ENCODE data around the gene UQCR11. TPM values are rescaled to one million over a fixed set of nuclear protein-coding genes. Genes with fewer than 3 reads are reported as not detected.

Gene UQCR11
- total RNA-seq, 4 donors from 2014 or later: 20.6 to 110 (median 30.8) TPM

GRCh38 chr19:1629256-1629808, 24.1 kb upstream of the UQCR11 start:
- Histone ChIP-seq H3K4me1 (no peaks in the 10 kb centered on the region), H3K27me3 (no peaks in the 10 kb centered on the region), H3K9me3 (no peaks in the 10 kb centered on the region), H3K27ac (no peak overlapping the region), H3K4me3 (no peak overlapping the region), H3K36me3 (no peaks in the 10 kb centered on the region)
- intact Hi-C loops (cut with DNase I; ENCODE audit: low total_unique reads): no loop called here
- no peak for DNase-seq
- no peak for TF ChIP-seq CTCF (IDR thresholded peaks at IDR 0.05)
- TF ChIP-seq POLR2A (IDR thresholded peaks at IDR 0.05): no peak

GRCh38 chr19:1627194-1627593, 21.9 kb upstream of the UQCR11 start:
- TF ChIP-seq POLR2A (IDR thresholded peaks at IDR 0.05): no peak
- no peaks in the 10 kb centered on the region for H3K9me3 ChIP-seq
- no peak for DNase-seq
- H3K27ac ChIP-seq: no peak overlapping the region
- no peak overlapping the region for H3K4me3 ChIP-seq
- intact Hi-C loops (cut with DNase I; ENCODE audit: low total_unique reads): no loop called here
- H3K27me3 ChIP-seq: no peaks in the 10 kb centered on the region
- H3K36me3 ChIP-seq: no peaks in the 10 kb centered on the region
- no peaks in the 10 kb centered on the region for H3K4me1 ChIP-seq

- Histone ChIP-seq H3K27ac (no peak overlapping the region), H3K36me3 (no peaks in the 10 kb centered on the region), H3K4me3 (no peak overlapping the region), H3K27me3 (no peaks in the 10 kb centered on the region), H3K9me3 (no peaks in the 10 kb centered on the region), H3K4me1 (no peaks in the 10 kb centered on the region)
- TF ChIP-seq POLR2A (IDR thresholded peaks at IDR 0.05) (no peak), CTCF (IDR thresholded peaks at IDR 0.05) (no peak)
- no peak for DNase-seq
- intact Hi-C loops (cut with DNase I; ENCODE audit: low total_unique reads): no loop called here
Measured at GRCh38 chr19:1626417-1627010, 21.3 kb upstream of the UQCR11 start.

GRCh38 chr19:1624458-1624857, 19.2 kb upstream of the UQCR11 start:
- no peaks in the 10 kb centered on the region for H3K4me1 ChIP-seq
- peak; percentile 25 to 48 (median 40) for TF ChIP-seq CTCF (IDR thresholded peaks at IDR 0.05)
- TF ChIP-seq POLR2A (IDR thresholded peaks at IDR 0.05): no peak
- no peaks in the 10 kb centered on the region for H3K9me3 ChIP-seq
- H3K27ac ChIP-seq: no peak overlapping the region
- H3K4me3 ChIP-seq: no peak overlapping the region
- intact Hi-C loops (cut with DNase I; ENCODE audit: low total_unique reads): no loop called here
- no peaks in the 10 kb centered on the region for H3K27me3 ChIP-seq
- DNase-seq: peak in 1 of 2 donors; percentile 32
- H3K36me3 ChIP-seq: no peaks in the 10 kb centered on the region

- H3K4me1 ChIP-seq: no peaks in the 10 kb centered on the region
- no peaks in the 10 kb centered on the region for H3K9me3 ChIP-seq
- H3K36me3 ChIP-seq: no peaks in the 10 kb centered on the region
- no peak overlapping the region for H3K4me3 ChIP-seq
- H3K27ac ChIP-seq: no peak overlapping the region
- DNase-seq: no peak
- TF ChIP-seq CTCF (IDR thresholded peaks at IDR 0.05) (no peak), POLR2A (IDR thresholded peaks at IDR 0.05) (no peak)
- intact Hi-C loops (cut with DNase I; ENCODE audit: low total_unique reads): no loop called here
- H3K27me3 ChIP-seq: no peaks in the 10 kb centered on the region
Measured at GRCh38 chr19:1622541-1622940, 17.3 kb upstream of the UQCR11 start.
